Limb (tissue), 2 donors: ENCODE data around the gene CD99.
"Not testable (repeated sequence)": the region's sequence is repeated elsewhere in the genome, so short reads cannot be mapped to it uniquely, and the experiment has no call there.

Experiments
- DNase-seq, 2 donors: peaks; one replicate each; pipeline ENCODE4 v3.0.0-alpha.2; 2016; ENCODE audit errors: extremely low spot score in 2 of 2

CD99 gene

GRCh38 chrX:2675657-2676200 lies 15.4 kb upstream of the CD99 start:
- DNase-seq = not testable (repeated sequence)

GRCh38 chrX:2676794-2677675 lies 14.1 kb upstream of the CD99 start:
- no peak for DNase-seq

GRCh38 chrX:2677764-2678163 lies 13.3 kb upstream of the CD99 start:
- DNase-seq = peak; percentile 40 to 42

- no peak for DNase-seq
Measured at GRCh38 chrX:2678583-2678982, 12.5 kb upstream of the CD99 start.

GRCh38 chrX:2679534-2680485 lies 11.3 kb upstream of the CD99 start:
- no peak for DNase-seq

GRCh38 chrX:2680486-2681348 lies 10.4 kb upstream of the CD99 start:
- DNase-seq = no peak

GRCh38 chrX:2682565-2683177 lies 8.4 kb upstream of the CD99 start:
- no peak for DNase-seq

- no peak for DNase-seq
Measured at GRCh38 chrX:2684256-2684655, 6.8 kb upstream of the CD99 start.

GRCh38 chrX:2685886-2686285 lies 5.2 kb upstream of the CD99 start:
- no peak for DNase-seq

- peak in 1 of 2 donors; percentile 60 for DNase-seq
Measured at GRCh38 chrX:2689773-2690666, 1.1 kb upstream of the CD99 start.

GRCh38 chrX:2691543-2692220 lies 587 bp downstream of the CD99 start:
- peak; percentile 34 to 75 for DNase-seq

- DNase-seq = peak; percentile 18 to 47
Measured at GRCh38 chrX:2692221-2693112, 1.4 kb downstream of the CD99 start.

- DNase-seq = no peak
Measured at GRCh38 chrX:2693113-2694002, 2.3 kb downstream of the CD99 start.

GRCh38 chrX:2694914-2695267 lies 3.8 kb downstream of the CD99 start:
- DNase-seq = no peak

GRCh38 chrX:2696698-2697215 lies 5.7 kb downstream of the CD99 start:
- no peak for DNase-seq

- DNase-seq = no peak
Measured at GRCh38 chrX:2697306-2697705, 6.2 kb downstream of the CD99 start.
